Smooth muscle cell (in vitro differentiated cells): Measurements from ENCODE around the gene UST. TPM values are rescaled to one million over a fixed set of nuclear protein-coding genes. Genes with fewer than 3 reads are reported as not detected.

Experiments
- DNase-seq: peaks from one replicate; lab custom pipeline; 2025; ENCODE audit not compliant: unreplicated experiment; lab: John Stamatoyannopoulos, UW
- H2AFZ ChIP-seq: fragments of 200-600 bp; sonication (generic); 2 replicates; pipeline ENCODE4 v1.6.0; 2016; ENCODE audit warnings: antibody characterized with exemption, low read depth, mild to moderate bottlenecking
- H3F3A ChIP-seq: fragments of 200-600 bp; sonication (generic); 2 replicates; pipeline ENCODE4 v1.6.0; 2017; ENCODE audit warnings: antibody characterized with exemption, low read depth
- H3K27ac ChIP-seq: fragments of 200-600 bp; sonication (generic); 2 replicates; pipeline ENCODE4 v1.5.1; 2016; ENCODE audit warnings: low read depth, mild to moderate bottlenecking
- H3K27me3 ChIP-seq: fragments of 200-600 bp; sonication (generic); 2 replicates; pipeline ENCODE4 v1.6.1; 2016; ENCODE audit warnings: low read depth, mild to moderate bottlenecking
- H3K36me3 ChIP-seq: fragments of 200-600 bp; sonication (generic); 2 replicates; pipeline ENCODE4 v1.5.1; 2016; ENCODE audit warnings: low read depth
- H3K4me1 ChIP-seq: fragments of 200-600 bp; sonication (generic); 2 replicates; pipeline ENCODE4 v1.5.1; 2016; ENCODE audit warnings: low read depth
- H3K4me2 ChIP-seq: fragments of 200-600 bp; sonication (generic); 2 replicates; pipeline ENCODE4 v1.6.0; 2016; ENCODE audit warnings: mild to moderate bottlenecking
- H3K4me3 ChIP-seq: fragments of 200-600 bp; sonication (generic); 2 replicates; pipeline ENCODE4 v1.5.1; 2016; ENCODE audit warnings: mild to moderate bottlenecking
- H3K79me2 ChIP-seq: fragments of 200-600 bp; sonication (generic); 2 replicates; pipeline ENCODE4 v1.6.0; 2016; ENCODE audit warnings: low read depth, mild to moderate bottlenecking
- H3K9ac ChIP-seq: fragments of 200-600 bp; sonication (generic); 2 replicates; pipeline ENCODE4 v1.6.0; 2016; ENCODE audit warnings: low read depth
- H3K9me3 ChIP-seq: fragments of 200-600 bp; sonication (generic); replicated peaks from 2 replicates; pipeline ENCODE4 v1.5.1; 2016; ENCODE audit warnings: low read depth
- H4K20me1 ChIP-seq: fragments of 200-600 bp; sonication (generic); 2 replicates; pipeline ENCODE4 v1.6.0; 2016; ENCODE audit warnings: low read depth
- CTCF ChIP-seq: fragments of 200-600 bp; sonication (generic); IDR thresholded peaks from 2 replicates; pipeline ENCODE4 v1.5.1; 2017; ENCODE audit warnings: borderline replicate concordance, mild to moderate bottlenecking, antibody characterized with exemption; ENCODE audit not compliant: insufficient read depth, poor library complexity, severe bottlenecking
- WGBS: methylation state at CpG from one replicate; pipeline ENCODE4 v1.1.7; 2016; ENCODE audit warnings: low lambda C conversion rate; 5-methylcytosine and 5-hydroxymethylcytosine counted together
- polyA plus RNA-seq: library from polyadenylated mRNA; unstranded; fragments of >200 nt; fragmentation: Nextera tagmentation; extraction: Ambion mirVana; gene quantifications from 2 replicates; pipeline ENCODE4 v1.2.1, GENCODE V29; 2016
- total RNA-seq: library from RNA; depleted of rRNA; stranded (reverse); fragments of >200 nt; gene quantifications from 2 replicates; pipeline ENCODE4 v1.2.3, GENCODE V29; 2014

The UST gene
- total and polyA plus RNA-seq, 2 experiments from 2014 or later: 16.1 to 19.5 TPM

GRCh38 chr6:148780918-148781436, 34.1 kb downstream of the UST start:
- Histone ChIP-seq H4K20me1 (peaks cover 38% of the 10 kb centered on the region), H3K9me3 (no peaks in the 10 kb centered on the region), H3K4me2 (no peak overlapping the region), H3K4me3 (no peak overlapping the region), H3K4me1 (peaks cover 8% of the 10 kb centered on the region), H3F3A (peaks cover 8% of the 10 kb centered on the region), H3K27me3 (no peaks in the 10 kb centered on the region), H3K27ac (no peak overlapping the region), H3K9ac (no peak overlapping the region), H3K79me2 (peaks cover 75% of the 10 kb centered on the region), H3K36me3 (no peaks in the 10 kb centered on the region), H2AFZ (no peak overlapping the region)
- 91% methylated on average over 7 of the region's 7 CpGs for WGBS
- no peak for TF ChIP-seq CTCF
- DNase-seq: no peak

GRCh38 chr6:148789948-148790347, 43.1 kb downstream of the UST start:
- 94% methylated on average over 11 of the region's 11 CpGs for WGBS
- H3K79me2 ChIP-seq: peaks cover 95% of the 10 kb centered on the region

GRCh38 chr6:148790404-148790803, 43.6 kb downstream of the UST start:
- DNase-seq: no peak
- TF ChIP-seq CTCF: no peak
- no peak overlapping the region for H3K4me2 ChIP-seq
- no peak overlapping the region for H3K9ac ChIP-seq
- no peak overlapping the region for H3K27ac ChIP-seq
- WGBS: over 99% methylated on average over 10 of the region's 10 CpGs
- peaks cover 95% of the 10 kb centered on the region for H3K79me2 ChIP-seq
- H4K20me1 ChIP-seq: peaks cover 6% of the 10 kb centered on the region
- H3K4me1 ChIP-seq: no peaks in the 10 kb centered on the region
- peaks cover 7% of the 10 kb centered on the region for H3K9me3 ChIP-seq
- H3K4me3 ChIP-seq: no peak overlapping the region
- no peak overlapping the region for H2AFZ ChIP-seq
- no peaks in the 10 kb centered on the region for H3K36me3 ChIP-seq
- no peaks in the 10 kb centered on the region for H3K27me3 ChIP-seq
- H3F3A ChIP-seq: no peaks in the 10 kb centered on the region

More at GRCh38 chr6:148789948-148790347, 43.1 kb downstream of the UST start:
- Histone ChIP-seq H3F3A (no peaks in the 10 kb centered on the region), H3K9ac (no peak overlapping the region), H3K27me3 (no peaks in the 10 kb centered on the region), H3K36me3 (no peaks in the 10 kb centered on the region), H3K4me2 (no peak overlapping the region), H3K4me3 (no peak overlapping the region), H2AFZ (no peak overlapping the region), H3K27ac (no peak overlapping the region), H3K9me3 (peaks cover 7% of the 10 kb centered on the region), H3K4me1 (no peaks in the 10 kb centered on the region), H4K20me1 (peaks cover 9% of the 10 kb centered on the region)
- no peak for TF ChIP-seq CTCF
- DNase-seq: no peak

GRCh38 chr6:148790817-148791216, 44.0 kb downstream of the UST start:
- H3K4me2 ChIP-seq: no peak overlapping the region
- no peaks in the 10 kb centered on the region for H3K36me3 ChIP-seq
- peaks cover 95% of the 10 kb centered on the region for H3K79me2 ChIP-seq
- no peak overlapping the region for H3K27ac ChIP-seq
- no peak overlapping the region for H3K4me3 ChIP-seq
- peaks cover 7% of the 10 kb centered on the region for H4K20me1 ChIP-seq
- H3K9me3 ChIP-seq: peaks cover 7% of the 10 kb centered on the region
- TF ChIP-seq CTCF: no peak
- H3F3A ChIP-seq: no peaks in the 10 kb centered on the region
- no peak overlapping the region for H2AFZ ChIP-seq
- H3K4me1 ChIP-seq: no peaks in the 10 kb centered on the region
- no peak overlapping the region for H3K9ac ChIP-seq
- DNase-seq: no peak
- WGBS: 95% methylated on average over 10 of the region's 10 CpGs
- H3K27me3 ChIP-seq: no peaks in the 10 kb centered on the region
